Hepatocyte (in vitro differentiated cells): ENCODE data around the gene SLC5A3.

Source experiments
- CTCF ChIP-seq: fragments of 200-600 bp; sonication (generic); IDR thresholded peaks from 2 replicates; pipeline ENCODE4 v1.5.1; 2016; ENCODE audit warnings: antibody characterized with exemption, mild to moderate bottlenecking; ENCODE audit not compliant: poor library complexity
- EZH2 ChIP-seq: fragments of 200-600 bp; sonication (generic); IDR thresholded peaks from 2 replicates; pipeline ENCODE4 v1.6.1; 2016; ENCODE audit warnings: antibody characterized with exemption, mild to moderate bottlenecking, borderline replicate concordance
- EZH2phosphoT487 ChIP-seq: fragments of 200-600 bp; sonication (generic); IDR thresholded peaks from one replicate; pipeline ENCODE4 v1.6.1; 2018; ENCODE audit warnings: antibody characterized with exemption, mild to moderate bottlenecking, low read depth, moderate library complexity; ENCODE audit not compliant: unreplicated experiment, severe bottlenecking

DNA sequence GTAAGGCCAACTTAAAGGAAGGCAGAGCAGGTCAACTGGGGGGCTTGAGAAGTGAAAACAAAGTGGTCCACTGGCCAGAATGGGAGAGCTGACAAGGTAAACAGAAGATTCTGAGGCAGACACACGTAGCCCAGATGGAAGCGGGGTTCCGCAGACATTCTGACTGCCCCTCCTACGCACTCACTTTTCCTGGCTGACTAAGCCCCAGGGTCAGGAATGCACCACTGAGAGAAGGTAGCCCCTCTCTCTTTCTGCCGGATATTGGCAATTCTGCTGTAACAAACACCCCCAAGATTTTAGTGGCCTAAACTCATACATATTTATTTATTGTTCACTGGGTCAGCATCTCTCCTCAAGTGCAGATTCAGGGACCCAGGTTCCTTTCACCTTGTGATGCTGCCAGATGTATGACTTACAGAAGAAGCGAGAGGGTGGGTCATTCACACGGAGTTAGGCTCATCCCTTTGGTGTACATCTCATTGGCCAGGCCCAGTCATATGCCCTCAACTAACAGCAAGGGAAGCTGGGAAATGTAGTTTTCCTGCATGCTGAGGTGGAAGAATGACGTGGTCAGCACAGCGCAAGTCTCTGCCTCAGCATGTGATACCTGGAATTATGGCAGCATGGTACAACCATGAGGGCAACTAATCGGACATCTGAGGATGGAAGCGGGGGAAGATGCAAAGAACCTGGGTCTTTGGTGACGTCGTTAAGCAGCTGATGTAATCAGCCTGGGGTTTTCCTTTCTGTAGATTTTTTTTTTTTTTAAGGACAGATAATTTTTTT is 43.4 kb upstream of the SLC5A3 start:
- TF ChIP-seq CTCF (no peak), EZH2 (no peak), EZH2phosphoT487 (no peak)
